Lower leg skin (tissue), 3 donors: ENCODE results near the gene TRIM22.
"Not testable (repeated sequence)": the region's sequence is repeated elsewhere in the genome, so short reads cannot be mapped to it uniquely, and the experiment has no call there.

Experiments
- POLR2A ChIP-seq, 2 donors: fragments of 450-650 bp; IDR thresholded peaks; one replicate each; pipeline ENCODE4 v1.6.1; 2016 to 2017; ENCODE audit warnings: antibody characterized with exemption in 2 of 2, mild to moderate bottlenecking in 1 of 2, moderate library complexity in 1 of 2
- TF ChIP-seq, protein P1 (sequence below), 3 donors: fragments of 450-650 bp; IDR thresholded peaks; one replicate each; pipeline ENCODE4 v1.5.1; 2016; ENCODE audit warnings: antibody characterized with exemption in 3 of 3, mild to moderate bottlenecking in 3 of 3, moderate library complexity in 2 of 3

DNA sequence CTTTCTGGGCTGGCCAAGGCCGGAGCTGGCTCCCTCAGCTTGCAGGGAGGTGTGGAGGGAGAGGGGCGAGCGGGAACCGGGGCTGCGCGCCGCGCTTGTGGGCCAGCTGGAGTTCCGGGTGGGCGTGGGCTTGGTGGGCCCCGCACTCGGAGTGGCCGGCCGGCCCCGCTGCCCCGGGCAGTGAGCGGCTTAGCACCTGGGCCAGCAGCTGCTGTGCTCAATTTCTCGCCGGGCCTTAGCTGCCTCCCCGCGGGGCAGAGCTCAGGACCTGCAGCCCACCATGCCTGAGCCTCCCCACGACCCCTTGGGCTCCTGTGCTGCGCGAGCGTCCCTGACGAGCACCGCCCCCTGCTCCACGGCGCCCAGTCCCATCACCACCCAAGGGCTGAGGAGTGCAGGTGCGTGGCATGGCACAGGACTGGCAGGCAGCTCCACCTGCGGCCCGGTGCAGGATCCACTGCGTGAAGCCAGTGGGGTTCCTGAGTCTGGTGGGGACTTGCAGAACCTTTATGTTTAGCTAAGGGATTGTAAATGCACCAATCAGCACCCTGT, 6.6 kb upstream of the TRIM22 start:
- TF ChIP-seq, protein P1, sequence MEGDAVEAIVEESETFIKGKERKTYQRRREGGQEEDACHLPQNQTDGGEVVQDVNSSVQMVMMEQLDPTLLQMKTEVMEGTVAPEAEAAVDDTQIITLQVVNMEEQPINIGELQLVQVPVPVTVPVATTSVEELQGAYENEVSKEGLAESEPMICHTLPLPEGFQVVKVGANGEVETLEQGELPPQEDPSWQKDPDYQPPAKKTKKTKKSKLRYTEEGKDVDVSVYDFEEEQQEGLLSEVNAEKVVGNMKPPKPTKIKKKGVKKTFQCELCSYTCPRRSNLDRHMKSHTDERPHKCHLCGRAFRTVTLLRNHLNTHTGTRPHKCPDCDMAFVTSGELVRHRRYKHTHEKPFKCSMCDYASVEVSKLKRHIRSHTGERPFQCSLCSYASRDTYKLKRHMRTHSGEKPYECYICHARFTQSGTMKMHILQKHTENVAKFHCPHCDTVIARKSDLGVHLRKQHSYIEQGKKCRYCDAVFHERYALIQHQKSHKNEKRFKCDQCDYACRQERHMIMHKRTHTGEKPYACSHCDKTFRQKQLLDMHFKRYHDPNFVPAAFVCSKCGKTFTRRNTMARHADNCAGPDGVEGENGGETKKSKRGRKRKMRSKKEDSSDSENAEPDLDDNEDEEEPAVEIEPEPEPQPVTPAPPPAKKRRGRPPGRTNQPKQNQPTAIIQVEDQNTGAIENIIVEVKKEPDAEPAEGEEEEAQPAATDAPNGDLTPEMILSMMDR (IDR thresholded peaks at IDR 0.05): not testable (repeated sequence)
- not testable (repeated sequence) for TF ChIP-seq POLR2A (IDR thresholded peaks at IDR 0.05)
